Prostate gland (tissue), 2 donors: Measurements from ENCODE around the gene SNED1. TPM values are rescaled to one million over a fixed set of nuclear protein-coding genes. Genes with fewer than 3 reads are reported as not detected.
A peak's percentile ranks its signal among the peaks of the same experiment; 100 is the strongest.

Source experiments
- DNase-seq: peaks from one replicate; pipeline ENCODE4 v3.0.0-alpha.2; 2019; ENCODE audit warnings: low spot score
- H3K27ac ChIP-seq, 2 donors: fragments of 200-600 bp; sonication (generic); 2 replicates each; pipeline ENCODE4 v1.5.1; 2017 to 2019
- H3K27me3 ChIP-seq: fragments of 200-600 bp; sonication (generic); replicated peaks from 2 replicates; pipeline ENCODE4 v1.5.1; 2019; ENCODE audit not compliant: insufficient read depth
- H3K36me3 ChIP-seq, 2 donors: fragments of 200-600 bp; sonication (generic); 1 replicate in 1 of 2; 2 replicates in 1 of 2; pipeline versions ENCODE4 v1.5.1 to v1.8.1; 2017 to 2019
- H3K4me1 ChIP-seq: fragments of 200-600 bp; sonication (generic); replicated peaks from 2 replicates; pipeline ENCODE4 v1.5.1; 2019
- H3K4me3 ChIP-seq, 2 donors: fragments of 200-600 bp; sonication (generic); 2 replicates each; pipeline ENCODE4 v1.5.1; 2017 to 2019
- H3K9me3 ChIP-seq: fragments of 200-600 bp; sonication (generic); 2 replicates; pipeline ENCODE4 v1.5.1; 2017
- CTCF ChIP-seq, 4 experiments: fragments of 200-600 bp in 2 of 4; fragments of 450-650 bp in 2 of 4; sonication (generic) in 2 of 4; IDR thresholded peaks; 1 replicate in 3 of 4; 2 replicates in 1 of 4; pipeline ENCODE4 v1.5.1; 2016 to 2019; ENCODE audit warnings: antibody characterized with exemption in 4 of 4, mild to moderate bottlenecking in 2 of 4, moderate library complexity in 2 of 4
- POLR2A ChIP-seq: fragments of 450-650 bp; IDR thresholded peaks from one replicate; pipeline ENCODE4 v1.6.1; 2016; ENCODE audit warnings: antibody characterized with exemption, mild to moderate bottlenecking
- POLR2AphosphoS5 ChIP-seq: sonication (generic); formaldehyde crosslinking; IDR thresholded peaks from one replicate; pipeline ENCODE4 v1.6.1; 2017; ENCODE audit warnings: antibody characterized with exemption
- WGBS: methylation state at CpG from one replicate; pipeline ENCODE4 v1.1.5; 2018; 5-methylcytosine and 5-hydroxymethylcytosine counted together
- intact Hi-C: fragments of 100-400 bp; cut with DNase I; formaldehyde crosslinking; loops from one replicate; pipeline ENCODE4 v1.14.2; 2022
- total RNA-seq, 2 donors: library from RNA; depleted of rRNA; stranded (reverse); fragments of >200 nt; gene quantifications; one replicate each; pipeline ENCODE4 v1.1.0, GENCODE V29; 2016

SNED1 gene
- total RNA-seq, 2 donors from 2014 or later, result 32.0 to 115 TPM

GRCh38 chr2:241080405-241081189 lies 82.2 kb downstream of the SNED1 start:
- intact Hi-C loops, result no loop called here
- Histone ChIP-seq H3K4me1 (no peaks in the 10 kb centered on the region), H3K36me3 (no peaks in the 10 kb centered on the region), H3K4me3 (no peak overlapping the region), H3K27me3 (no peaks in the 10 kb centered on the region), H3K27ac (peak overlapping the region; percentile 7 to 61), H3K9me3 (no peaks in the 10 kb centered on the region)
- 77% methylated on average over 18 of the region's 18 CpGs for WGBS
- TF ChIP-seq POLR2AphosphoS5 (no peak), CTCF (IDR thresholded peaks at IDR 0.05) (no peak), POLR2A (no peak)
- DNase-seq, result no peak

DNA sequence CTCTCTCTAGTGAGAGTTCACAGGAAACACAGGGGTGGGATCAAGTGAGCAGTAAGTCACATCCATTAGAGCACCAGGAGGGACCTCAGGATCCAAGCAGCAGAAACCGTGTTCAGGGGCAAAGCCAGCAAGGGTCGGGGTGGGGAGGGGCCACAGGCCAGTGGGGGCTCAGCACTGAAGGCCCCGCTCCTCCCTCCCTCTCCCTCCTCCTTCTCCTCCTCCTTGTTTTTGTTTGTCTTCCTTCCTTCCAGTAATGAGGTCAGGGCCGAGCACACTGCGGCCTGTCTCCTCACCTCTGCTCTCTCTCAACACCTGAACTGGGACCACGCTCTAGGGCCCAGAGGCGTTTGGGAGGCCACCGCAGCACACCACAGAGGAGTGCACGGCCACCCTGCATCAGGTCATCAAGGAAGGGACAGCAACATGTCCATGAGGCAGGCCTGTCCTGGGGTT lies 82.8 kb downstream of the SNED1 start:
- TF ChIP-seq CTCF (IDR thresholded peaks at IDR 0.05) (no peak), POLR2AphosphoS5 (no peak), POLR2A (no peak)
- Histone ChIP-seq H3K27me3 (no peaks in the 10 kb centered on the region), H3K4me3 (no peak overlapping the region), H3K27ac (peak overlapping the region in 1 of 2 donors; percentile 61), H3K36me3 (no peaks in the 10 kb centered on the region), H3K4me1 (no peaks in the 10 kb centered on the region), H3K9me3 (no peaks in the 10 kb centered on the region)
- intact Hi-C loops, result no loop called here
- no peak for DNase-seq
- WGBS, result 45% methylated on average over 9 of the region's 9 CpGs

DNA sequence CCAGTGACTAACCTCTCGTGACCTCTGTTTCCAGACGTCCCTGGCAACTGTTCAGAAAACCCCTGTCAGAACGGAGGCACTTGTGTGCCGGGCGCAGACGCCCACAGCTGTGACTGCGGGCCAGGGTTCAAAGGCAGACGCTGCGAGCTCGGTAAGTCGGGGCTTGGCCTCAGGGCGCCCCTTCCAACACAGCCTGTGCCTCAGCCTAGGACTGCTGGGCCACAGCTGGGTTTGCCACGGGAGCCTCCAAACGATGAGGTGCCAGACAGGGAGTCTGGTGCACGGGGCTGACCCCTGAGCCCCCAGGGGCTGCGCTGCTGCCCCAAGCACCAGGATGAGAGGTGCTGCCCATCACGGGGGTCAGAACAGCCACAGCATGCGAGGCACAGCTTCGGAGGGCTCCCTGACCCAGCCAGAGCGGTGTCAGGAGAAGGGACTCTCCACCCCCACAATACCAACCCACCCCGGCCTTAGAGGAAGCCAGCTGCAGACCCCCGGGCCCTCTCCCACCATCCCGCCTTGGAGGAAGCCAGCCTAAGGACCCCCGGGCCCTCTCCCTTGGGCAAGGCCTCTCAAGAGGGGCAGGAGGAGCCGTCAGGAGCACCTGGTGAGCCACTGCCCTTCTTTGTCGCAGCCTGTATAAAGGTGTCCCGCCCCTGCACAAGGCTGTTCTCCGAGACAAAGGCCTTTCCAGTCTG lies 83.4 kb downstream of the SNED1 start:
- TF ChIP-seq POLR2A (no peak), POLR2AphosphoS5 (no peak), CTCF (IDR thresholded peaks at IDR 0.05) (no peak)
- DNase-seq, result no peak
- Histone ChIP-seq H3K4me3 (no peak overlapping the region), H3K36me3 (no peaks in the 10 kb centered on the region), H3K4me1 (no peaks in the 10 kb centered on the region), H3K27me3 (no peaks in the 10 kb centered on the region), H3K27ac (peak overlapping the region in 1 of 2 donors; percentile 61), H3K9me3 (no peaks in the 10 kb centered on the region)
- intact Hi-C loops, result no loop called here
- 49% methylated on average over 20 of the region's 28 CpGs for WGBS

DNA sequence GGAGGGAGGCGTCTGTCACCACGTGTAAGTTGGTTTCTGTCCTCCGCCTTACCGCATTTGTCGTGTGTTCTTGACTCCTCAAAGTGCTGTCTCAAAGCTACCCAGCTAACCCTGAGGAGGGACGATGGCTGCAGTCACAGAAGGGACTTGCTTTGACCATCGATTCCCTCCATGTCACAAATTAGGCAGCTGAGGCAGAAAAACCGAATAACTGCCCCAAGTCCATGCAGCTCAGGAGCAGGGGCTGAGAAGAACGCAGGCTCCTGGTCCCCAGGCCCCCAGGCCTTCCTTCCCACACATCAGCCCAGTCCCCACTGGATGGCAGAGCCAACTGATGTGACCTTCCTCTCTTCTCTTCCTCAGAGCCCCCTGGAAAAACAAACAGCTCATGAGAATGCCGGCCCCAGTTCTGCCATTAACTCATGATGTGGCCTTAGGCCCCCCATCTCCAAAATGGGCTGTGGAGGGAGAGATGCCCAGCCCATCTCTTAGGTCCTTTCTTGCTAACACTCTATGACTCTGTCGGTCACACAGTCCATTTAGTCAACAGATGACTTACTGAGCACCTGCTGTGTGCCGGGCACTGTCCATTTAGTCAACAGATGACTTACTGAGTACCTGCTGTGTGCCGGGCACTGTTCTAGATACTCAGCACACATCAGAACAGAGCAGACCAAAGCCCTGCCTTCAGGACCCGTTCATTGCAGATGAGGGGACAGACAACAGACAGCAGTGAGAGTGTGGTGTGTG lies 84.1 kb downstream of the SNED1 start:
- DNase-seq, result no peak
- Histone ChIP-seq H3K4me3 (no peak overlapping the region), H3K27me3 (no peaks in the 10 kb centered on the region), H3K9me3 (no peaks in the 10 kb centered on the region), H3K4me1 (no peaks in the 10 kb centered on the region), H3K27ac (peak overlapping the region in 1 of 2 donors; percentile 61), H3K36me3 (no peaks in the 10 kb centered on the region)
- 81% methylated on average over 14 of the region's 14 CpGs for WGBS
- intact Hi-C loops, result no loop called here
- TF ChIP-seq CTCF (IDR thresholded peaks at IDR 0.05) (no peak), POLR2A (no peak), POLR2AphosphoS5 (no peak)
